GM12864 (cell line): ENCODE data around the gene LIMS1.

Experiments used
- DNase-seq: peaks from one replicate; pipeline ENCODE4 v3.0.0-alpha.2; 2011; ENCODE audit warnings: low read depth
- H3K4me3 ChIP-seq: 2 replicates; pipeline ENCODE4 v1.5.1; 2011; ENCODE audit warnings: mild to moderate bottlenecking, low read depth, low read length, control low read depth
- CTCF ChIP-seq: IDR thresholded peaks from 2 replicates; pipeline ENCODE4 v1.5.1; 2011; ENCODE audit warnings: low read depth, mild to moderate bottlenecking, moderate library complexity, low read length, control low read depth, inconsistent platforms; ENCODE audit errors: missing control alignments

Gene LIMS1

GRCh38 chr2:108614659-108615058 lies 80.4 kb downstream of the LIMS1 start:
- TF ChIP-seq CTCF: no peak
- no peak overlapping the region for H3K4me3 ChIP-seq
- DNase-seq: no peak

- no peak for DNase-seq
- TF ChIP-seq CTCF: no peak
- no peak overlapping the region for H3K4me3 ChIP-seq
Observed at GRCh38 chr2:108615480-108616090, 81.3 kb downstream of the LIMS1 start.

GRCh38 chr2:108616318-108616717 lies 82.0 kb downstream of the LIMS1 start:
- no peak for DNase-seq
- no peak for TF ChIP-seq CTCF
- H3K4me3 ChIP-seq: no peak overlapping the region

GRCh38 chr2:108616751-108617161 lies 82.5 kb downstream of the LIMS1 start:
- TF ChIP-seq CTCF: no peak
- no peak overlapping the region for H3K4me3 ChIP-seq
- DNase-seq: no peak

GRCh38 chr2:108617617-108618016 lies 83.3 kb downstream of the LIMS1 start:
- TF ChIP-seq CTCF: no peak
- no peak overlapping the region for H3K4me3 ChIP-seq
- no peak for DNase-seq

GRCh38 chr2:108619925-108620620 lies 85.8 kb downstream of the LIMS1 start:
- no peak for TF ChIP-seq CTCF
- DNase-seq: no peak
- no peak overlapping the region for H3K4me3 ChIP-seq

GRCh38 chr2:108620656-108621055 lies 86.4 kb downstream of the LIMS1 start:
- DNase-seq: no peak
- H3K4me3 ChIP-seq: no peak overlapping the region
- no peak for TF ChIP-seq CTCF
